Skeletal muscle satellite cell (primary cell): ENCODE data around the gene UBTD2. TPM values are rescaled to one million over a fixed set of nuclear protein-coding genes. Genes with fewer than 3 reads are reported as not detected.

Source experiments
- H3K27me3 ChIP-seq: 2 replicates; pipeline ENCODE4 v1.7.0; 2013; ENCODE audit warnings: low read length; ENCODE audit not compliant: control insufficient read depth, insufficient read depth
- H3K36me3 ChIP-seq: 2 replicates; pipeline ENCODE4 v1.7.0; 2013; ENCODE audit warnings: mild to moderate bottlenecking, control low read depth, low read length; ENCODE audit not compliant: insufficient read depth
- H3K4me1 ChIP-seq: 2 replicates; pipeline ENCODE4 v1.7.0; 2013; ENCODE audit warnings: low read length; ENCODE audit not compliant: control insufficient read depth, insufficient read depth
- H3K4me2 ChIP-seq: 2 replicates; pipeline ENCODE4 v1.7.0; 2013; ENCODE audit warnings: mild to moderate bottlenecking, low read length
- H3K4me3 ChIP-seq: 2 replicates; pipeline ENCODE4 v1.7.0; 2013; ENCODE audit warnings: low read length
- H3K9ac ChIP-seq: 2 replicates; pipeline ENCODE4 v1.7.0; 2013; ENCODE audit warnings: mild to moderate bottlenecking, low read depth, low read length, moderate library complexity
- H3K9me3 ChIP-seq: replicated peaks from 2 replicates; pipeline ENCODE4 v1.7.0; 2013; ENCODE audit warnings: mild to moderate bottlenecking, control low read depth, low read length
- small RNA-seq: library from RNA; depleted of rRNA; stranded (forward); fragments of <200 nt; gene quantifications from one replicate; pipeline ENCODE3, GENCODE V24; 2012

UBTD2 gene

DNA sequence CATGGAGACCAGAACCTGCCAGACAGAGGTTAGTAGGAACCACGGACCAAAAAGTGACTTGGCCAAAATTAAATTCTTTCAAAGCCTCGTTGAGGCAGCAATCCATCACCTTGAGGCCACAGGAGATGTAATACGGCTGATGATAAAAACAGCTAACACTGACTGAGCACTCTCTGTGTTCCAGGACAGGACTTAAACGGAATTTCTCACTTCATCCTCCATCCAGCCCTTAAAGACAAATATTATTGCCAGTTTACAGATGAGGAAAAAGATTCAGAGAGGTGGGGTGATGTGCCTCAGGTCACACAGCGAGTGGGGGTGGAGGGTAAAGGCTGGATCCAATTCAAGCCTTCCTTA lies 120.6 kb downstream of the UBTD2 start:
- H3K36me3 ChIP-seq, result no peaks in the 10 kb centered on the region
- no peaks in the 10 kb centered on the region for H3K27me3 ChIP-seq
- no peak overlapping the region for H3K9ac ChIP-seq
- H3K4me3 ChIP-seq, result no peak overlapping the region
- peaks cover 15% of the 10 kb centered on the region for H3K4me1 ChIP-seq
- no peaks in the 10 kb centered on the region for H3K9me3 ChIP-seq
- no peak overlapping the region for H3K4me2 ChIP-seq

DNA sequence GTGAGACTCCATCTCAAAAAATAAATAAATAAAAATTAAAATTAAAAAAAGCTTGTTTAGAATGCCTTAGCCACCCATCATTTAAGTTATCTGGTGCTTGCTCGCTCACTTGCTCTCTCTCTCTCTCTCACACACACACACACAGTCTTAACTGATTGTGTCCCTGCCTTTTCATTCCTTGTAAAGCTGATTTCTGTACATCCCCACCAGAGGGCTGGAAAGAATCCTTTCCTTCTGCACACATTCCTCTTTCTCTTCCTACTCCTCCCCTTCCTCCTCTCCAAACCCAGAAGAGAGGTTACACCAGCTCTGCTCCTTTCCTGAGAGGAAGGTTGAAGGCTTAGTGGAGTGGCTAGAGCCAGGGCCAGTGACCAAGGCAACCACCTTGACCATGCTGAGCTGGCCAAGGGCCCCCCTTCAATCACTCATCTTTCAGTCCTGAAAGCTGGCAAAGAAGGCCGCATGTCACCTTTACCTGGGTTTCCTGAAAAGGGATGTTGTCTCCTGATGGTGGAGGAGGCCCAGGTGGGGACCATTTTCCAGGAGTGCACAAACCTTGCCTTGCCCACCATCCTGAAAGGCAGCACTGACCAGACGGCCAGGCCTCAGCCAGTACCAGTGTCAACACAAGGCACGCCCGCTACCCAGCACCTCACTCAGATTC lies 121.1 kb downstream of the UBTD2 start:
- H3K9ac ChIP-seq, result no peak overlapping the region
- no peaks in the 10 kb centered on the region for H3K27me3 ChIP-seq
- no peaks in the 10 kb centered on the region for H3K36me3 ChIP-seq
- H3K9me3 ChIP-seq, result no peaks in the 10 kb centered on the region
- H3K4me2 ChIP-seq, result no peak overlapping the region
- peaks cover 15% of the 10 kb centered on the region for H3K4me1 ChIP-seq
- no peak overlapping the region for H3K4me3 ChIP-seq

- no peak overlapping the region for H3K4me3 ChIP-seq
- H3K4me1 ChIP-seq, result peaks cover 15% of the 10 kb centered on the region
- H3K27me3 ChIP-seq, result no peaks in the 10 kb centered on the region
- no peak overlapping the region for H3K9ac ChIP-seq
- H3K4me2 ChIP-seq, result no peak overlapping the region
- H3K36me3 ChIP-seq, result no peaks in the 10 kb centered on the region
- H3K9me3 ChIP-seq, result no peaks in the 10 kb centered on the region
These were observed 123.1 kb downstream of the UBTD2 start for GRCh38 chr5:172160506-172160905.

Small RNA genes lying within 50 kb of the gene (small RNA-seq; reads per million reads assigned to genes)
- not detected for gene RF00191
